Sigmoid colon (tissue), 7 donors: Measurements from ENCODE around the gene MEIS1. TPM values are rescaled to one million over a fixed set of nuclear protein-coding genes. Genes with fewer than 3 reads are reported as not detected.

Experiments used
- DNase-seq: peaks from one replicate; pipeline ENCODE4 v3.0.0-alpha.2; 2019
- H3K27ac ChIP-seq, 4 donors: fragments of 200-600 bp; sonication (generic); one replicate each; pipeline ENCODE4 v1.5.1; 2016 to 2019; ENCODE audit warnings: mild to moderate bottlenecking in 1 of 4
- H3K27me3 ChIP-seq, 3 donors: fragments of 200-600 bp; sonication (generic); one replicate each; pipeline ENCODE4 v1.5.1; 2019; ENCODE audit warnings: mild to moderate bottlenecking in 1 of 3
- H3K36me3 ChIP-seq, 4 donors: fragments of 200-600 bp; sonication (generic); one replicate each; pipeline ENCODE4 v1.5.1; 2016 to 2019
- H3K4me1 ChIP-seq, 4 donors: fragments of 200-600 bp; sonication (generic); one replicate each; pipeline ENCODE4 v1.5.1; 2017 to 2019
- H3K4me3 ChIP-seq, 4 donors: fragments of 200-600 bp; sonication (generic); one replicate each; pipeline ENCODE4 v1.5.1; 2017 to 2019; ENCODE audit warnings: mild to moderate bottlenecking in 2 of 4, moderate library complexity in 1 of 4
- H3K9me3 ChIP-seq, 4 donors: fragments of 200-600 bp in 3 of 4; sonication (generic) in 3 of 4; one replicate each; pipeline versions ENCODE4 v1.5.1 to v1.6.1; 2013 to 2019
- CTCF ChIP-seq, 4 experiments: fragments of 450-650 bp in 3 of 4; fragments of 200-600 bp in 1 of 4; IDR thresholded peaks; one replicate each; pipeline ENCODE4 v1.5.1; 2016 to 2019; ENCODE audit warnings: antibody characterized with exemption in 4 of 4, mild to moderate bottlenecking in 3 of 4, moderate library complexity in 2 of 4
- EP300 ChIP-seq, 4 donors: sonication (generic); formaldehyde crosslinking; IDR thresholded peaks; one replicate each; pipeline ENCODE4 v1.6.1; 2017; ENCODE audit warnings: antibody characterized with exemption in 4 of 4
- POLR2A ChIP-seq, 2 donors: fragments of 450-650 bp; IDR thresholded peaks; one replicate each; pipeline ENCODE4 v1.6.1; 2016; ENCODE audit warnings: antibody characterized with exemption in 2 of 2, mild to moderate bottlenecking in 2 of 2, moderate library complexity in 2 of 2
- POLR2AphosphoS5 ChIP-seq, 4 donors: sonication (generic); formaldehyde crosslinking; IDR thresholded peaks; one replicate each; pipeline ENCODE4 v1.6.1; 2017; ENCODE audit warnings: antibody characterized with exemption in 4 of 4
- WGBS, 2 donors: extraction: QIAGEN DNeasy Blood & Tissue Kit; methylation state at CpG; one replicate each; pipeline ENCODE4 v1.1.7; 2013; 5-methylcytosine and 5-hydroxymethylcytosine counted together
- intact Hi-C: fragments of 100-400 bp; cut with DNase I; formaldehyde crosslinking; loops from one replicate; pipeline ENCODE4 v1.15.1; 2023
- polyA plus RNA-seq, 3 donors: library from polyadenylated mRNA; stranded (reverse); fragments of 200-250 nt; gene quantifications; one replicate each; pipeline ENCODE4 v1.2.3, GENCODE V29; 2013
- total RNA-seq, 4 donors: library from RNA; depleted of rRNA; stranded (reverse); fragments of >200 nt; gene quantifications; one replicate each; pipeline ENCODE4 v1.1.0, GENCODE V29; 2016
- donor health status: healthy with polysubstance abuse.
- donor health status: Bipolar disorder and iron deficiency.
- donor health status: healthy.

Gene MEIS1
- total and polyA plus RNA-seq, 7 donors, result 2.8 to 144 (median 108) TPM

- TF ChIP-seq POLR2A (IDR thresholded peaks at IDR 0.05) (no peak), POLR2AphosphoS5 (IDR thresholded peaks at IDR 0.05) (no peak), EP300 (IDR thresholded peaks at IDR 0.05) (no peak), CTCF (IDR thresholded peaks at IDR 0.05) (no peak)
- DNase-seq, result no peak
- Histone ChIP-seq H3K27ac (peak overlapping the region in 2 of 4 donors; percentile 11 to 50), H3K9me3 (no peaks in the 10 kb centered on the region), H3K4me1 (peaks cover 0 to 99% (median 81%) of the 10 kb centered on the region in 4 donors), H3K4me3 (no peak overlapping the region), H3K27me3 (no peaks in the 10 kb centered on the region), H3K36me3 (peaks cover 0 to 31% (median 5%) of the 10 kb centered on the region in 4 donors)
- WGBS, 2 donors, result 40 to 67% methylated on average over 2 of the region's 2 CpGs
- intact Hi-C loops, result no loop called here
Observed at GRCh38 chr2:66547887-66548286, 113.0 kb downstream of the MEIS1 start.

- TF ChIP-seq POLR2AphosphoS5 (IDR thresholded peaks at IDR 0.05) (no peak), CTCF (IDR thresholded peaks at IDR 0.05) (no peak), POLR2A (IDR thresholded peaks at IDR 0.05) (no peak), EP300 (IDR thresholded peaks at IDR 0.05) (no peak)
- H3K9me3 ChIP-seq, result no peaks in the 10 kb centered on the region
- DNase-seq, result no peak
- WGBS, 2 donors, result 66 to 81% methylated on average over 3 of the region's 3 CpGs
- no peak overlapping the region for H3K4me3 ChIP-seq
- intact Hi-C loops, result no loop called here
- peaks cover 0 to 31% (median 5%) of the 10 kb centered on the region in 4 donors for H3K36me3 ChIP-seq
- H3K27me3 ChIP-seq, result no peaks in the 10 kb centered on the region
- peak overlapping the region in 2 of 4 donors; percentile 11 to 50 for H3K27ac ChIP-seq
- H3K4me1 ChIP-seq, result peaks cover 0 to 99% (median 81%) of the 10 kb centered on the region in 4 donors
Observed at GRCh38 chr2:66548422-66548821, 113.5 kb downstream of the MEIS1 start.

- intact Hi-C loops, result no loop called here
- Histone ChIP-seq H3K4me1 (peaks cover 0 to 99% (median 81%) of the 10 kb centered on the region in 4 donors), H3K27me3 (no peaks in the 10 kb centered on the region), H3K36me3 (peaks cover 0 to 31% (median 5%) of the 10 kb centered on the region in 4 donors), H3K9me3 (no peaks in the 10 kb centered on the region), H3K27ac (peak overlapping the region in 2 of 4 donors; percentile 25 to 82), H3K4me3 (no peak overlapping the region)
- TF ChIP-seq CTCF (IDR thresholded peaks at IDR 0.05) (no peak), EP300 (IDR thresholded peaks at IDR 0.05) (no peak)
- DNase-seq, result no peak
- WGBS, 2 donors, result 77 to 83% methylated on average over 1 of the region's 1 CpG
Observed at GRCh38 chr2:66550826-66551225, 115.9 kb downstream of the MEIS1 start.

GRCh38 chr2:66553370-66553769 is 118.4 kb downstream of the MEIS1 start:
- DNase-seq, result peak; percentile 78

More at GRCh38 chr2:66553370-66553769, 118.4 kb downstream of the MEIS1 start:
- no peak for TF ChIP-seq CTCF (IDR thresholded peaks at IDR 0.05)
- TF ChIP-seq EP300 (IDR thresholded peaks at IDR 0.05), result no peak
- no peak for TF ChIP-seq POLR2AphosphoS5 (IDR thresholded peaks at IDR 0.05)
- TF ChIP-seq POLR2A (IDR thresholded peaks at IDR 0.05), result no peak
- H3K9me3 ChIP-seq, result no peaks in the 10 kb centered on the region
- WGBS, 2 donors, result 58 to 72% methylated on average over 4 of the region's 4 CpGs
- H3K4me3 ChIP-seq, result no peak overlapping the region
- peak overlapping the region; percentile 64 to 82 (median 70) for H3K27ac ChIP-seq
- no peaks in the 10 kb centered on the region for H3K27me3 ChIP-seq
- intact Hi-C loops, result no loop called here
- peaks cover 0 to 89% (median 75%) of the 10 kb centered on the region in 4 donors for H3K4me1 ChIP-seq
- H3K36me3 ChIP-seq, result peaks cover 0 to 22% (median 5%) of the 10 kb centered on the region in 4 donors
